CD4-positive, alpha-beta T cell treated with Interleukin-12 subunit alpha and Interleukin-12 subunit beta, for 1 hour (primary cell): Measurements from ENCODE around the gene RNF112.
"Not testable (repeated sequence)": the region's sequence is repeated elsewhere in the genome, so short reads cannot be mapped to it uniquely, and the experiment has no call there.

ENCODE experiments used
- DNase-seq: peaks from one replicate; pipeline ENCODE4 v3.0.0-alpha.2; 2020

The RNF112 gene

DNA sequence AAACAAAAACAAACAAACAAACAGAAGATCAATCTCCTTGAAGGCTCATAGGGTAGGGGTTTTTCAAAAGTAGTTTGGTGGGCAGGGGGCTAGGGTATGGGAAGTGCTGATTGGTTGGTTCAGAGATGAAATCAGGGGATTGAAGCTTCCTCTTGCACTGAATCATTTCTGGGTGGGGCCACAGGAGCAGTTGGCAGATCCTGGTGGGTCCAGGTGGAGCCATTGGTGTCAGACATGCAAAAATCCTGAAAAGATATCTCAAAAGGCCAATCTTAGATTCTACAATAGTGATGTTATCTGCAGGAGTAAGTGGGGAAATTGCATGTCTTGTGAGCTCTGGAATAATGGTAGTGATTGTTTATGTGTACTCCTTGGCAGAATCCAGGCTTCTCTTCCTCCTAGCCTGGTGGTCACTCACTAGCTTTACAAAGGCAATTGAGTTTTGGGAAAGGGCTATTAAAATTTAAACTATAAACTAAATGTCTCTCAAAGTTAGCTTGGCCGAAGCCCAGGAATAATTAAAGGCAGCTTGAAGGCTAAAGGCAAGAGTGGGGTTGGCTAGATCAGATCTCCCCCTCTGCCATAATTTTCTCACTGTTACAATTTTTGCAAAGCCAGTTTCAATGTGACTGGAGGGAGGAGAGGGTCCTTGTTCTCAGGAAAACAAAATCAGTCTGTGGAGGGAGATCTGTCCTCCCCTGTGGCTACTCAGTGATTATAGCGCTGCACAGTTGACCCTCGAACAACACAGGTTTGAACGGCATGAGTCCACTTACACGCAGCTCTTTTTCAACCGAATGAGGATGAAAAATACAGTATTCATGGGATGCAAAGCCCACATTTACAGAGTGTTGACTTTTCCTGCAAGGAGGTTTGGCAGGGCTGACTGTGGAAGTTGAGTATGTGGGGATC lies 45.2 kb downstream of the RNF112 start:
- DNase-seq: no peak

DNA sequence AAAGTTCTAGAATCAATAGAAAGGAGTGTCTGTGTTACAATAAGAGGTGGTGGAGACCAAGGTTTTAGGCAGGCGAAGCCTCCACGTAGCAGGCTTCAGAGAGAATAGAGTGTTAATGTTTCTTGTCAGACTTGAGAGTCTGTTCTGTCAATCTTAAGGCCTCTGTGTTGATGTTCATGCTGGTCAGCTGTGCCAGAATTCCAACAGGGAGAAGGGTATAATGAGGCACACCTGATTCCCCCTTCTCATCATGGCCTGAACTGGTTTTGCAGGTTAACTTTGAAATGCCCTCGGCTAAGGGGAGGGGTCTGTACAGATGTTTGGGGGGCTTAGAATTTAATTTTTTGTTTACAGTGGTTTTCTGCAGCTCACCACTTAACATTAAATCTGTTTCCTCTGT lies 46.0 kb downstream of the RNF112 start:
- DNase-seq: no peak

DNA sequence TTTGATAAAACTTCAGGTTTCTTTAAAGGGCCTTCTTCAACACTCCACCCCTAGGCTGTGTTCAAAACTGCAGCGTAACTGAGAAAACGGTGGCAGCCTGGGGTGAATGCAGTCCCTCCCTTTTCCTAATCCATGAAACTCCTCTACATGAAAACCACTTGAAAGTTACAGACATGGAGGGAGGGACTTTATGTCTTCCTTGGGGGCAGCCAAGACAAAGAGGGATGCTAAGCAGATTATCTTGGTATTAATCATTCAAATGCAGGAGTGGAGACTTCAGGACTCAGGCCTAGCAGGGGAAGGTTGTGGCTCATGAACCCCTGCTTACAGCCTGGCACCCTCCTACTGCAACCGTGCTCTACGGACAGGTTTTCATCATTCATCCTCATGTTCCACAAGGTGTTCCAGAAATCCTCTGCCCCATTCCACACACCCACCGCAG lies 46.8 kb downstream of the RNF112 start:
- DNase-seq: no peak

DNA sequence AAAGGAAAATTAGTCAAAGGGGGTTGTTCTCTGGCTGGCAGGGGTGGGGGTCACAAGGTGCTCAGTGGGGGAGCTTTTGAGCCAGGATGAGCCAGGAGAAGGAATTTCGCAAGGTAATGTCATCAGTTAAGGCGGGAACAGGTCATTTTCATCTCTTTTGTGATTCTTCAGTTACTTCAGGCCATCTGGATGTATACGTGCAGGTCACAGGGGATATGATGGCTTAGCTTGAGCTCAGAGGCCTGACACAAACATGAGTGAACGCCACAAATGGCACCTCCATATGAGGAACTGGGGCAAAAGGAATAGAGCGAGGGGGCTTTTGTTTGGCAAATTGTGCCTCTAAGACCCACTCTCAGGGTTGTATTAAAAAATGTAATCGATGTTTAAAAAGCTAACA lies 47.4 kb downstream of the RNF112 start:
- DNase-seq: not testable (repeated sequence)

DNA sequence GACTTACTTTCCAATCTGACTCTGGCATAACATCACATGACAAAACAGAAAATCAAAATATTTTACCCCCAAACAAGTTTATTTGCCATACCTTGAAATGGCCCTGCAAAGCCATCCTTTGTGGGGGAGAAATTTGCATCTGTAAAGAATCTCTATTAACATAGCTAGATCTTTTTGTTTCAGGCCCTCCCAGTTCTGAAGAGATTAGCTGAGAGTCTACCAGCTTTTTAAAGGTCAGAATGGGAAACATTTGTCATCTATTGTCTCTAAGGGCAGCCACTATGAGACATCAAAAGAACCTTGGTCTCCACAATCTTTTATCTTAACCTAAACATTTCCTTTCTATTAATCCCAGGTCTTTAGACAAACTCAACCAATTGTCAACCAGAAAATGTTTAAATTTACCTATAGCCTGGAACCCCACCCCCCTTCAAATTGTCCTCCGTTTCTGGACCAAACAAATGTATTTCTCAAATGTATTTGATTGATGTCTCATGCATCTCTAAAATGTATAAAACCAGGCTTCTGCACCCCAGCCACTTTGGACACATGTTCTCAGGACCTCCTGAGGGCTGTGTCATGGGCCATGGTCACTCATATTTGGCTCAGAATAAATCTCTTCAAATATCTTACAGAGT lies 48.1 kb downstream of the RNF112 start:
- DNase-seq: not testable (repeated sequence)

DNA sequence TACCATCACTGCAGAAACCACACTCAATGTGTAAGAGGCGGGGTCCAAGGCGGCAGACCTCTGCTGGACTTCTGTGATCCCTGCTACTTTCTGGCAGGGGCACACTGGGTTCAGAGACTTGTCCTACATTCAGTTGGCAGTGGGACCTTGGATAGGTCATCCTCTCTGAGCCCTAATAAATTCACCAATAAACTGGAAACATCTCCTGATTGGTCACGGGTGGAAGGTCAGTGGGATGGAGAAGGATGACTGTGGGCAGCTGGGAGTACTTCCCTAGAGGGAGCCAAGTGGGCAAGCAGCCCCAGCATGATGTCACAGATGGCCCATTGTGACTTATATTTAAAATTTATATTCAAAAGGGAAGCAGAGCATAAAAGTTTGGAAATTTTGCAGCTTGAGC lies 49.7 kb downstream of the RNF112 start:
- no peak for DNase-seq

DNA sequence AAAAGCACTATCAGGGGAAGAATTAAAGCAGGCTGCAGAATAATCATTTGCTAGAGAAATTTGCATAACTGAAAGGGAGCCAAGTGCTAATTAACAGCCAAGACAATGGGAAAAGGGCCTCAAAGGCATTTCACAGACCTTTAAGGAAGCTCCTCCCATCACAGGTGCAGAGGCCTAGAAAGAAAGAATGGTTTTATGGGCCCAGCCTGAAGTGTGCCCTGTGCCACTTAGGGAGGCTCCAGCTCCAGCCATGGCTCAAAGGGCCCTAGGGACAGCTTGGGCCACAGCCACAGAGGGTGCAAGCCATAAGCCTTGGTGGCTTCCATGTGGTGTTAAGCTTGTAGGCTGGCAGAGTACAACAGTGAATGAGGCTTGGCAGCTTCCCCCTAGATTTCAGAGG lies 50.1 kb downstream of the RNF112 start:
- DNase-seq: no peak

DNA sequence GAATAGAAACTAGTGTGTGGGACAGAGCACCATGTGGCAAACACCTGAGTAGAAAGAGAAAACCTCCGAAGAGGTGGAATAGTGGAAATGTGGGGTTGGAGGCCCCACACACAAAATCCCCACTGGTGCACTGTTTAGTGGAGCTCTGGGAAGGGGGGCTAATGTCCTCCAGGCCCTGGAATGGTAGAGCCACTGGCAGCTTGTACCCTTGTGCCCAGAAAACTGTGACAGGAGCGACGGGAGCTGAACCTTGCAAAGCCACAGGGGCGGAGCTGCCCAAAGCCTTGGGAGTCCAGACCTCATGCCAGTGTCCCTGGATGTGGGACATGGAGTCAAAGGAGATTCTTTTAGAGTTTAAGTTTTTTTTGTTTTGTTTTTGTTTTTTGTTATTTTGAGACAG lies 50.6 kb downstream of the RNF112 start:
- DNase-seq: no peak

DNA sequence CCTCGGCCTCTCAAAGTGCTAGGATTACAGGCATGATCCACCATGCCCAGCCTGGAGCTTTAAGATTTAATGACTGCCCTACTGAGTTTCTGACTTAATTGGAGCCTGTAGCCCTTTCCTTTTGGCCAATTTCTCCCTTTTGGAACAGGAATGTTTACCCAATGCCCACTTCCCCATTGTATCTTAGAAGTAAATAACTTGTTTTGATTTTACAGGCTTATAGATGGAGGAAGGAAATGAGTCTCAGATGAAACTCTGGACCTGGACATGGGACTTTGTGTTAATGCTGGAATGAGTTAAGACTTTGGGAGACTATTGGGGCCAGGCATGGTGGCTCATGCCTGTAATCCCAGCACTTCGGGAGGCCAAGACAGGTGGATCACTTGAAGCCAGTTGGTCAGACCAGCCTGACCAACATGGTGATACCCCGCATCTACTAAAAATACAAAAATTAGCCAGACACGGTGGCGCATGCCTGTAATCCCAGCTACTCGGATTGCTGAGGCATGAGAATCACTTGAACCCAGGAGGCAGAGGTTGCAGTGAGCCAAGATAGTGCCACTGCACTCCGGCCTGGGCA lies 51.5 kb downstream of the RNF112 start:
- DNase-seq: not testable (repeated sequence)

DNA sequence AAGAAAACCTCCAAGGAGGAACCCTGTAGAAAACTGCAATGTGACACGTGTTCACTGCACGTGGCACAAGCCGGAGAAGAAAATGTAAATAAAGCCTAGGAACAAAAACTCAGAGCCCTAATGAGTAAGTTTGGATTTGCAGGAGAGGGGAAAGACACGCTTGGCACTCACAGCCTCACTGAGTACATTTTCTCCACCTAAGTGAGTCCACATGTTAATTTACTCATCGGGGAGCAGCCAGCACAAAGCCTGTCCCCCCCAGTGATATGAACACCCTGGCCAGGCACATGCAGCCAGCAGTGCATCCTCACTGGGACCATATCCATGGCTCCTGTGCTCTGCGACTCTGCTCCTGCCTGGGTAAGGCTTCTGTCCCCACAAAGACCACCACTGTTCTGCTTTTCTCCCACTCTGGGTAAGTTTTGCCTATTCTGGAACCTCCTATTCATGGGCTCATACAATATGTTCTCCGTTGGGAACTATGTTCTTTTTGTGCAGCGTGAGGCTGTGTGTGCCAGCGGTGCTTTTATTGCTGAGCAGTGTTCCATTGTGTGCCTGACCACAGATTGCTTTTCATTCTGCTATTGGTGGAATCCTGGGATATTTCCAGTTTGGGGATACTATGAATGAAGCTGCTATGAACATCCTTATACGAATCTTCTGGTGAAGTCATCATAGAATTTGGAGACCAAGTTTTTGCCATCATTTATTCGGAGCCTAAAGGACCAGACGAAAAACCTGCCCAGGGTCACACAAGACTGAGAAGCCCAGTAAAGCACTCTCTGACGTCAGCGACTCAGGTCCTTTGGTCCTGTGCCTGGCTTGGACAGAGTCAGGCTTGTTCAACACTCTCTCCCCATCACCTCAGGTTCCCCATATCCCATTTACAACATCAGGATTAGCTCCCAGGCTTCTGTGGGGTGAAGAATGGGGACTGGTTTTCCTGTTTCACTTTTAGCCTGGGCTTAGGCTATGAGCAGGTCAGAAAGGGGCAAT lies 53.3 kb downstream of the RNF112 start:
- no peak for DNase-seq
